ENCODE measurements around the gene CCDC170. TPM values are rescaled to one million over a fixed set of nuclear protein-coding genes. Genes with fewer than 3 reads are reported as not detected.

Gene CCDC170
- total RNA-seq, 2 donors from 2014 or later, result 0.11 to 0.20 TPM

GRCh38 chr6:151616091-151616513 lies 122.3 kb downstream of the CCDC170 start:
- H3K4me1 ChIP-seq, result no peaks in the 10 kb centered on the region
- H3K9me3 ChIP-seq, result no peaks in the 10 kb centered on the region
- no peak overlapping the region for H3K4me3 ChIP-seq
- H3K27me3 ChIP-seq, result no peaks in the 10 kb centered on the region
- DNase-seq (ENCODE audit: low spot score), result no peak
- no peaks in the 10 kb centered on the region for H3K36me3 ChIP-seq
- no peak for TF ChIP-seq CTCF (IDR thresholded peaks at IDR 0.05)
- no peak overlapping the region for H3K27ac ChIP-seq

GRCh38 chr6:151616600-151616999 lies 122.8 kb downstream of the CCDC170 start:
- Histone ChIP-seq H3K27me3 (no peaks in the 10 kb centered on the region), H3K9me3 (no peaks in the 10 kb centered on the region), H3K4me1 (no peaks in the 10 kb centered on the region), H3K27ac (no peak overlapping the region), H3K36me3 (no peaks in the 10 kb centered on the region), H3K4me3 (no peak overlapping the region)
- DNase-seq (ENCODE audit: low spot score), result no peak
- no peak for TF ChIP-seq CTCF (IDR thresholded peaks at IDR 0.05)

GRCh38 chr6:151617539-151617938 lies 123.7 kb downstream of the CCDC170 start:
- H3K36me3 ChIP-seq, result no peaks in the 10 kb centered on the region
- DNase-seq (ENCODE audit: low spot score), result no peak
- H3K9me3 ChIP-seq, result no peaks in the 10 kb centered on the region
- no peak overlapping the region for H3K27ac ChIP-seq
- no peak for TF ChIP-seq CTCF (IDR thresholded peaks at IDR 0.05)
- no peaks in the 10 kb centered on the region for H3K4me1 ChIP-seq
- no peaks in the 10 kb centered on the region for H3K27me3 ChIP-seq
- no peak overlapping the region for H3K4me3 ChIP-seq

- no peaks in the 10 kb centered on the region for H3K27me3 ChIP-seq
- H3K4me3 ChIP-seq, result no peak overlapping the region
- DNase-seq (ENCODE audit: low spot score), result no peak
- H3K27ac ChIP-seq, result no peak overlapping the region
- no peaks in the 10 kb centered on the region for H3K36me3 ChIP-seq
- no peak for TF ChIP-seq CTCF (IDR thresholded peaks at IDR 0.05)
- no peaks in the 10 kb centered on the region for H3K9me3 ChIP-seq
- no peaks in the 10 kb centered on the region for H3K4me1 ChIP-seq
Measured at GRCh38 chr6:151618717-151619116, 124.9 kb downstream of the CCDC170 start.

GRCh38 chr6:151620179-151620578 lies 126.4 kb downstream of the CCDC170 start:
- H3K4me1 ChIP-seq, result no peaks in the 10 kb centered on the region
- no peaks in the 10 kb centered on the region for H3K9me3 ChIP-seq
- H3K36me3 ChIP-seq, result no peaks in the 10 kb centered on the region
- H3K27me3 ChIP-seq, result no peaks in the 10 kb centered on the region
- DNase-seq (ENCODE audit: low spot score), result no peak
- H3K4me3 ChIP-seq, result no peak overlapping the region
- TF ChIP-seq CTCF (IDR thresholded peaks at IDR 0.05), result no peak
- no peak overlapping the region for H3K27ac ChIP-seq

- no peaks in the 10 kb centered on the region for H3K9me3 ChIP-seq
- H3K27ac ChIP-seq, result no peak overlapping the region
- H3K36me3 ChIP-seq, result no peaks in the 10 kb centered on the region
- no peak overlapping the region for H3K4me3 ChIP-seq
- H3K4me1 ChIP-seq, result no peaks in the 10 kb centered on the region
- no peak for DNase-seq (ENCODE audit: low spot score)
- H3K27me3 ChIP-seq, result no peaks in the 10 kb centered on the region
- TF ChIP-seq CTCF (IDR thresholded peaks at IDR 0.05), result no peak
Measured at GRCh38 chr6:151624071-151624470, 130.3 kb downstream of the CCDC170 start.

All from right atrium auricular region (tissue), 2 donors.